Measurements from ENCODE around the gene CALML6. TPM values are rescaled to one million over a fixed set of nuclear protein-coding genes. Genes with fewer than 3 reads are reported as not detected.
"Not testable (repeated sequence)": the region's sequence is repeated elsewhere in the genome, so short reads cannot be mapped to it uniquely, and the experiment has no call there.

CALML6 gene
- total RNA-seq, 4 donors from 2014 or later = 4.8 to 7.0 TPM; not detected in 2

DNA sequence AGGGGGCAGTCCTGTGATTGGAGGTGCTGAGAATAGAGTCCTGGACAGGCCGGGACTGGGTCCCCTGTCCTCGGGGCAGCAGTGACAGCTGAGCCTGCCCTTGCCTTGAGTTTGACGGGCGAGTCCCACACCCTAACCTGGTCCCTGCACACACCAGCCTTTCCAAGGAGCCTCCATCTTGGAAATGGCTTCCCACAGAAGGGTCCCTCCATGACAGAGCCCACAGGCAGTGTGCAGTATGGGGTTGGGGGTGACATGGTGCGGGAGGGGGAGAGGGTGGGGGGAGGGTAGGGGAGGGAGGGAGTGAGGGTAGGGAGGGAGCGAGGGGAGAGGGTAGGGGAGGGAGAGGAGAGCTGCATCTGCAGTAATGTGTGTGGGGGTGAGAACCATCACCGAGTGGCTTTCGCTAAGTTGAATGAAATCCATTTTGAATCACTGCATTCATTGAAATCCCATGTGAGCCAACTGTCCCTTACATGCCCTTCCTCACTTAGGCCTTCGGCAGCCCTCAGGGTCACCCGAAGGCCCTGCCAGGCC is 14.1 kb downstream of the CALML6 start:
- TF ChIP-seq POLR2A (IDR thresholded peaks at IDR 0.05) = no peak
- TF ChIP-seq, protein P1, sequence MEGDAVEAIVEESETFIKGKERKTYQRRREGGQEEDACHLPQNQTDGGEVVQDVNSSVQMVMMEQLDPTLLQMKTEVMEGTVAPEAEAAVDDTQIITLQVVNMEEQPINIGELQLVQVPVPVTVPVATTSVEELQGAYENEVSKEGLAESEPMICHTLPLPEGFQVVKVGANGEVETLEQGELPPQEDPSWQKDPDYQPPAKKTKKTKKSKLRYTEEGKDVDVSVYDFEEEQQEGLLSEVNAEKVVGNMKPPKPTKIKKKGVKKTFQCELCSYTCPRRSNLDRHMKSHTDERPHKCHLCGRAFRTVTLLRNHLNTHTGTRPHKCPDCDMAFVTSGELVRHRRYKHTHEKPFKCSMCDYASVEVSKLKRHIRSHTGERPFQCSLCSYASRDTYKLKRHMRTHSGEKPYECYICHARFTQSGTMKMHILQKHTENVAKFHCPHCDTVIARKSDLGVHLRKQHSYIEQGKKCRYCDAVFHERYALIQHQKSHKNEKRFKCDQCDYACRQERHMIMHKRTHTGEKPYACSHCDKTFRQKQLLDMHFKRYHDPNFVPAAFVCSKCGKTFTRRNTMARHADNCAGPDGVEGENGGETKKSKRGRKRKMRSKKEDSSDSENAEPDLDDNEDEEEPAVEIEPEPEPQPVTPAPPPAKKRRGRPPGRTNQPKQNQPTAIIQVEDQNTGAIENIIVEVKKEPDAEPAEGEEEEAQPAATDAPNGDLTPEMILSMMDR (IDR thresholded peaks at IDR 0.05 in 4 of 5, conservative IDR thresholded peaks at IDR 0.05 in 1 of 5) = no peak
- Histone ChIP-seq H3K27me3 (no peaks in the 10 kb centered on the region), H3K27ac (no peak overlapping the region), H3K4me1 (no peaks in the 10 kb centered on the region), H3K36me3 (no peaks in the 10 kb centered on the region), H3K9me3 (no peaks in the 10 kb centered on the region), H3K4me3 (no peak overlapping the region)
- intact Hi-C loops (cut with DNase I; ENCODE audit: low total_unique reads) (no loop called here), in situ Hi-C loops (cut with MboI; ENCODE audit: low sequenced_read_pairs in 4 of 4) (no loop called here)
- ATAC-seq = no peak
- no peak for DNase-seq

DNA sequence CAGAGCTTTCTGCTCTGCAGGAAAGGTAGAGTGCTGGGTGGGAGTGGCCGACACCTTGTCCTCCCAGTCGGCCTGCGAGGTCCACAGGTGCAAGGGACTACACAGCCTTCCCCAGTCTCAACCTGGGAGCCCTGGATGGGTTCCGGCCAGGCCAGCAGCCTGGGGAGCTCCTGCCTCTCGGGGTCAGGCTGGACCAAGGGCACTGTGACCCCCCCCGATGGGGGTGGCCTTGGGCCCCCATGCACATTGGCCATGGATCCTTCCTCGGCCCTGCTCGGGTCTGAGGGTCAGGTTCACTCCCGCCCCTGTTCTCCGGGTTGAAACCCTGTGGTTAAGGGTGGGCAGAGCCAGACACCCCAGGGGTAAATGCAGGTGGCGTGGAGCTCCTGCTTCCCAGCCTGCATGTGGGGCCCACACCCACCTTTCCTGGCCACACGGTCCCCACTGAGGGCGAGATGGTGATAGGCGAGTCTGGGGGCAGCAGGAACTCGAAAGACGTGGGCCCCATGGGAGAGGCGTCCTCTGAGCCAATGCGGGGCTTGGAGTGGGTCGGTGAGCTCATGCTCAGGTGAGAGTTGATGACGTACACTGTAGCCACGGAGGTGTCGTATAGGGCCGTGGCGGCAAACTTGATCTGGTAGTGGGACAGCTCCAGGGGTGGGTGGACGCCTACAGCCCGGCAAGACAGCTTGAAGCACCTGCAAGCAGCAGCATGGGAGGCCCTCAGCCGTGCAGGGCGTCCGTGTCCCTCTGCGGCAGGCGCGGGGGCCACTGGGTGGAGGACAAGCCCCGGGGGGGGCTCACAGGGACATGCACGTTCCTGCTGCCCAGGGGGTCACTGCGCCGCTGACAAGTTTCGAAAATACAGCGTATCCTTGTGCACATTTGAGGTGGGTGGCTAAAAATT is 14.8 kb downstream of the CALML6 start:
- no peak overlapping the region for H3K27ac ChIP-seq
- no peaks in the 10 kb centered on the region for H3K27me3 ChIP-seq
- in situ Hi-C loops (cut with MboI; ENCODE audit: low sequenced_read_pairs in 4 of 4) = no loop called here
- ATAC-seq (no peak), DNase-seq (no peak)
- TF ChIP-seq POLR2A (IDR thresholded peaks at IDR 0.05) = no peak
- TF ChIP-seq, protein P1 (IDR thresholded peaks at IDR 0.05 in 4 of 5, conservative IDR thresholded peaks at IDR 0.05 in 1 of 5) = no peak
- H3K4me3 ChIP-seq = no peak overlapping the region
- no peaks in the 10 kb centered on the region for H3K4me1 ChIP-seq
- intact Hi-C loops (cut with DNase I; ENCODE audit: low total_unique reads) = no loop called here
- H3K36me3 ChIP-seq = no peaks in the 10 kb centered on the region
- H3K9me3 ChIP-seq = no peaks in the 10 kb centered on the region

DNA sequence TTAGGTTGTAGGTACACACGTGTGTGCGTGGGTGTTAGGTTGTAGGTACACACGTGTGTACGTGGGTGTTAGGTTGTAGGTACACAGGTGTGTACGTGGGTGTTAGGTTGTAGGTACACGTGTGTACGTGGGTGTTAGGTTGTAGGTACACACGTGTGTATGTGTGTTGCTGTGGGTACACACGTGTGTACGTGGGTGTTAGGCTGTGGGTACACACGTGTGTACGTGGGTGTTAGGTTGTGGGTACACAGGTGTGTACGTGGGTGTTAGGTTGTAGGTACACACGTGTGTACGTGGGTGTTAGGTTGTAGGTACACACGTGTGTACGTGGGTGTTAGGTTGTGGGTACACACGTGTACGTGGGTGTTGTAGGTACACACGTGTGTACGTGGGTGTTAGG is 19.8 kb downstream of the CALML6 start:
- H3K4me1 ChIP-seq; H3K36me3 ChIP-seq; H3K9me3 ChIP-seq; ATAC-seq; H3K27ac ChIP-seq; intact Hi-C loops (cut with DNase I; ENCODE audit: low total_unique reads); DNase-seq; H3K27me3 ChIP-seq; H3K4me3 ChIP-seq; in situ Hi-C loops (cut with MboI; ENCODE audit: low sequenced_read_pairs in 4 of 4): not testable (repeated sequence)

DNA sequence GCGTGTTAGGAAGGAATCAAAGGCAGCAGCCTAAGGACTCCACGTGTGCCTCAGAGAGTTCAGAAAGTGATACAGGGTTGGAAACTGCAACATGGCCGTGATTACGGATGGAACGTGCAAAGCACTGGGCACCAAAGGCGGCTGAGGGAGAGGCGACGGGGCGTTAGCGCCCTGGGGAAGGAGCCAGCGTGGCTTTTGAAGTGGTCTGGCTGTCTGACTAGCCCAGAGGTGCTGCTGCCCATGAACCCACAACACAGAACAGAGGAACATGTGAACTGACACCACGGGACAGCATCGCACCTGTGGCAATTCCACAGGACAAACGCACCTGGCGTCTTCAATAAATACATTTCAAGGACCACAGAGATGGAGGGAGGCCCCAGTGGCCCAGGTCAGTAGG is 22.0 kb downstream of the CALML6 start:
- Histone ChIP-seq H3K27ac (no peak overlapping the region), H3K27me3 (peaks cover 3 to 11% (median 4%) of the 10 kb centered on the region in 3 donors), H3K4me3 (no peak overlapping the region), H3K36me3 (no peaks in the 10 kb centered on the region), H3K4me1 (no peaks in the 10 kb centered on the region), H3K9me3 (no peaks in the 10 kb centered on the region)
- TF ChIP-seq, protein P1 (IDR thresholded peaks at IDR 0.05 in 4 of 5, conservative IDR thresholded peaks at IDR 0.05 in 1 of 5) = no peak
- TF ChIP-seq POLR2A (IDR thresholded peaks at IDR 0.05) = no peak
- in situ Hi-C loops (cut with MboI; ENCODE audit: low sequenced_read_pairs in 4 of 4) = no loop called here
- no peak for DNase-seq
- ATAC-seq = no peak
- intact Hi-C loops (cut with DNase I; ENCODE audit: low total_unique reads) = no loop called here

DNA sequence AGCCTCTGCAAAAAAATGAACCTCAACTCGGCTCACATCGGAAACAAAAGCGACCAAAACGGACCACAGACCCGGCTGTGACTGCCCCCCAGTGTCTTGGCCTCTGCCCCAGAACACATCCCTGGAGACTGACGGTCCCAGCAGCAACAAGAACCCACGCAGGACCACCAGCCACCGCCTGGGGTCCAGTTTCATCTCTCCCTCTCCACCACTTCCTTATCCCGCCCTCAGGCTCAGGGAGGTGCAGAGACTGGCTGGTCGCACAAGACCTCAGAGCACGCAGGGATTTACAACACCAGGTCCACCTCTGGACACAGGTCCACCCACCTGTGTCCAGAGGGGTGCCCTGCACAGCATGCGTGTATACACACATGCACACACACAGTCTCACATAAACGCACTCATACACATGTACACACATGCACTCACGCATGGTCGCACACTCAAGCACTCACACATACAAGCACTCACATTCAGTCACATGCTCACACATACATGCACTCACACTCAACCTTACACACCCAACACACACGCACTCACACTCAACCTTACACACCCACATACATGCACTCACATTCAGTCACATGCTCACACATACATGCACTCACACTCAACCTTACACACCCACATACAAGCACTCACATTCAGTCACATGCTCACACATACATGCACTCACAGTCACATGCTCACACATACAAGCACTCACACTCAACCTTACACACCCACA is 22.7 kb downstream of the CALML6 start:
- H3K4me3 ChIP-seq = no peak overlapping the region
- H3K9me3 ChIP-seq = no peaks in the 10 kb centered on the region
- ATAC-seq = no peak
- H3K27ac ChIP-seq = no peak overlapping the region
- H3K4me1 ChIP-seq = no peaks in the 10 kb centered on the region
- no peak for DNase-seq
- in situ Hi-C loops (cut with MboI; ENCODE audit: low sequenced_read_pairs in 4 of 4) = no loop called here
- H3K36me3 ChIP-seq = no peaks in the 10 kb centered on the region
- peaks cover 4 to 13% (median 8%) of the 10 kb centered on the region in 3 donors for H3K27me3 ChIP-seq
- TF ChIP-seq, protein P1 (IDR thresholded peaks at IDR 0.05 in 4 of 5, conservative IDR thresholded peaks at IDR 0.05 in 1 of 5) = no peak
- no peak for TF ChIP-seq POLR2A (IDR thresholded peaks at IDR 0.05)
- intact Hi-C loops (cut with DNase I; ENCODE audit: low total_unique reads) = no loop called here

Data from gastrocnemius medialis (tissue), 4 donors.